Lower leg skin (tissue), 4 donors: Measurements from ENCODE around the gene SMPD1. TPM values are rescaled to one million over a fixed set of nuclear protein-coding genes. Genes with fewer than 3 reads are reported as not detected.
"Not testable (repeated sequence)": the region's sequence is repeated elsewhere in the genome, so short reads cannot be mapped to it uniquely, and the experiment has no call there.

Source experiments
- DNase-seq, 2 donors: peaks; one replicate each; pipeline ENCODE4 v3.0.0-alpha.2; 2019; ENCODE audit warnings: low spot score in 2 of 2
- H3K4me3 ChIP-seq: fragments of 200-600 bp; sonication (generic); 2 replicates; pipeline ENCODE4 v1.5.1; 2017; ENCODE audit warnings: mild to moderate bottlenecking, low read depth; ENCODE audit not compliant: poor library complexity, severe bottlenecking
- POLR2A ChIP-seq, 2 donors: fragments of 450-650 bp; IDR thresholded peaks; one replicate each; pipeline ENCODE4 v1.6.1; 2016 to 2017; ENCODE audit warnings: antibody characterized with exemption in 2 of 2, mild to moderate bottlenecking in 1 of 2, moderate library complexity in 1 of 2
- WGBS, 2 donors: methylation state at CpG; one replicate each; pipeline ENCODE4 v1.1.5; 2018; 5-methylcytosine and 5-hydroxymethylcytosine counted together
- intact Hi-C: fragments of 100-400 bp; cut with DNase I; formaldehyde crosslinking; loops from one replicate; pipeline ENCODE4 v1.15.0; 2023; ENCODE audit warnings: low total_unique reads
- total RNA-seq, 4 donors: library from RNA; depleted of rRNA; stranded (reverse); fragments of >200 nt; gene quantifications; one replicate each; pipeline ENCODE4 v1.1.0, GENCODE V29; 2016
- TF ChIP-seq, protein P1 (sequence below), 3 donors: fragments of 450-650 bp; IDR thresholded peaks; one replicate each; pipeline ENCODE4 v1.5.1; 2016; ENCODE audit warnings: antibody characterized with exemption in 3 of 3, mild to moderate bottlenecking in 3 of 3, moderate library complexity in 2 of 3

The SMPD1 gene
- total RNA-seq, 4 donors from 2014 or later: 49.2 to 91.6 (median 63.6) TPM

DNA sequence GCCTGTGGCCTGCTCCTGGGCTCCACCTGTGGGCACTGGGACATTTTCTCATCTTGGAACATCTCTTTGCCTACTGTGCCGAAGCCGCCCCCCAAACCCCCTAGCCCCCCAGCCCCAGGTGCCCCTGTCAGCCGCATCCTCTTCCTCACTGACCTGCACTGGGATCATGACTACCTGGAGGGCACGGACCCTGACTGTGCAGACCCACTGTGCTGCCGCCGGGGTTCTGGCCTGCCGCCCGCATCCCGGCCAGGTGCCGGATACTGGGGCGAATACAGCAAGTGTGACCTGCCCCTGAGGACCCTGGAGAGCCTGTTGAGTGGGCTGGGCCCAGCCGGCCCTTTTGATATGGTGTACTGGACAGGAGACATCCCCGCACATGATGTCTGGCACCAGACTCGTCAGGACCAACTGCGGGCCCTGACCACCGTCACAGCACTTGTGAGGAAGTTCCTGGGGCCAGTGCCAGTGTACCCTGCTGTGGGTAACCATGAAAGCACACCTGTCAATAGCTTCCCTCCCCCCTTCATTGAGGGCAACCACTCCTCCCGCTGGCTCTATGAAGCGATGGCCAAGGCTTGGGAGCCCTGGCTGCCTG, 1.4 kb downstream of the SMPD1 start:
- TF ChIP-seq POLR2A (IDR thresholded peaks at IDR 0.05): no peak
- TF ChIP-seq, protein P1, sequence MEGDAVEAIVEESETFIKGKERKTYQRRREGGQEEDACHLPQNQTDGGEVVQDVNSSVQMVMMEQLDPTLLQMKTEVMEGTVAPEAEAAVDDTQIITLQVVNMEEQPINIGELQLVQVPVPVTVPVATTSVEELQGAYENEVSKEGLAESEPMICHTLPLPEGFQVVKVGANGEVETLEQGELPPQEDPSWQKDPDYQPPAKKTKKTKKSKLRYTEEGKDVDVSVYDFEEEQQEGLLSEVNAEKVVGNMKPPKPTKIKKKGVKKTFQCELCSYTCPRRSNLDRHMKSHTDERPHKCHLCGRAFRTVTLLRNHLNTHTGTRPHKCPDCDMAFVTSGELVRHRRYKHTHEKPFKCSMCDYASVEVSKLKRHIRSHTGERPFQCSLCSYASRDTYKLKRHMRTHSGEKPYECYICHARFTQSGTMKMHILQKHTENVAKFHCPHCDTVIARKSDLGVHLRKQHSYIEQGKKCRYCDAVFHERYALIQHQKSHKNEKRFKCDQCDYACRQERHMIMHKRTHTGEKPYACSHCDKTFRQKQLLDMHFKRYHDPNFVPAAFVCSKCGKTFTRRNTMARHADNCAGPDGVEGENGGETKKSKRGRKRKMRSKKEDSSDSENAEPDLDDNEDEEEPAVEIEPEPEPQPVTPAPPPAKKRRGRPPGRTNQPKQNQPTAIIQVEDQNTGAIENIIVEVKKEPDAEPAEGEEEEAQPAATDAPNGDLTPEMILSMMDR (IDR thresholded peaks at IDR 0.05): no peak
- no peak for DNase-seq
- 96 to 99% methylated on average over 12 to 18 of the region's 18 CpGs for WGBS, 2 donors
- intact Hi-C loops: no loop called here
- H3K4me3 ChIP-seq: no peak overlapping the region

DNA sequence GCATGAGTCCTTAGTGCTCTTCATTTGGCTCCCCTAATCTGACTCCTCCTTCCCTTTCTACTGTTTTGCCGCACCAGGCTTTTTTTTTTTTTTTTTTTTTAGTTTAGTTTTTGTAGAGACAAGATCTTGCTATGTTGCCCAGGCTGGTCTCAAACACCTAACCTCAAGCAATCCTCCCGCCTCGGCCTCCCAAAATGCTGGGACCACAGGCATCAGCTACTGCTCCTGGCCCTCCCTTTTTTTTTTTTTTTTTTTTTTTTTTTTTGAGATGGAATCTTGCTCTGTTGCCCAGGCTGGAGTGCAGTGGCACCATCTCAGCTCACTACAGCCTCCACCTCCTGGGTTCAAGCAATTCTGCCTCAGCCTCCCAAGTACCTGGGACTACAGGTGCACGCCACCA, 2.0 kb downstream of the SMPD1 start:
- H3K4me3 ChIP-seq, intact Hi-C loops, DNase-seq: not testable (repeated sequence)
- 93% methylated on average over 4 of the region's 4 CpGs for WGBS, 2 donors

DNA sequence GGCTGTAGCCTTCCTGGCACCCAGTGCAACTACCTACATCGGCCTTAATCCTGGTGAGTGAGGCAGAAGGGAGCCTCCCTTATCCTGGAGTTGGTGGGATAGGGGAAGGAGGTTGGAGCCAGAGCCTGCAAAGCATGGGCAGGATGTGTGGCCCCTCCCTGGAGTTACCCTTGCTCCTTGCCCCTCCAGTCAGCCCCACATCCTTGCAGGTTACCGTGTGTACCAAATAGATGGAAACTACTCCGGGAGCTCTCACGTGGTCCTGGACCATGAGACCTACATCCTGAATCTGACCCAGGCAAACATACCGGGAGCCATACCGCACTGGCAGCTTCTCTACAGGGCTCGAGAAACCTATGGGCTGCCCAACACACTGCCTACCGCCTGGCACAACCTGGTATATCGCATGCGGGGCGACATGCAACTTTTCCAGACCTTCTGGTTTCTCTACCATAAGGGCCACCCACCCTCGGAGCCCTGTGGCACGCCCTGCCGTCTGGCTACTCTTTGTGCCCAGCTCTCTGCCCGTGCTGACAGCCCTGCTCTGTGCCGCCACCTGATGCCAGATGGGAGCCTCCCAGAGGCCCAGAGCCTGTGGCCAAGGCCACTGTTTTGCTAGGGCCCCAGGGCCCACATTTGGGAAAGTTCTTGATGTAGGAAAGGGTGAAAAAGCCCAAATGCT, 3.9 kb downstream of the SMPD1 start:
- H3K4me3 ChIP-seq: no peak overlapping the region
- intact Hi-C loops: no loop called here
- TF ChIP-seq, protein P1 (IDR thresholded peaks at IDR 0.05): no peak
- TF ChIP-seq POLR2A (IDR thresholded peaks at IDR 0.05): no peak
- 78 to 79% methylated on average over 13 to 16 of the region's 16 CpGs for WGBS, 2 donors
- DNase-seq: no peak

DNA sequence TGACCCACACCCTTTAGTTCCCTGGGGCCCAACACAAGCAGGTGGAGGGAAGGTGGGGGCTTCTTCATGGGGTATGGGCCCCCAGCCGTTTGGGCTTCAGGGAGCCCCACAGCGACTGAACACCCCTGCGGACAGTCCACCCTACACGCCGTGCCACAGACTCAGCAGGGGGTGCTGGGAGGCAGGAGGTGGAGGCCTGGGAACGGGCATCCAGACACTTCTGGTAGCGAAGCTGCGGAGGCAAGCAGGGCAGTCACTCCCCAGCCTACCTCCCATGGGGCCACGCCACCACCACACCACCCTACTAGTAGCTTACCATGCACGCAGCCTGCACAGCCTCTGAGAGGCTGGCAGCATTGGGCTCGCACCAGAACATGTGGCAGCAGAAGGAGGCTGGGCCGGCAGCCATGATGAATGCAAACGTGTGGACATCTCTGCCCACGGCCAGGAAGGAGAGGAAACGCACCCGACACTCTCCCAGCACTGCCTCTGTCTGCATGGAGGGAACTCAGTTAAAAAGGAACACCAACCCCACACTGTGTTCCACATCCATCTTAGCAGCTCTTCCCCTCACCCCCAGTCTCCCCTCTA, 5.3 kb downstream of the SMPD1 start:
- WGBS, 2 donors: 86 to 87% methylated on average over 9 to 14 of the region's 16 CpGs
- intact Hi-C loops: no loop called here
- no peak overlapping the region for H3K4me3 ChIP-seq
- TF ChIP-seq POLR2A (IDR thresholded peaks at IDR 0.05): no peak
- TF ChIP-seq, protein P1 (IDR thresholded peaks at IDR 0.05): no peak
- DNase-seq: no peak

DNA sequence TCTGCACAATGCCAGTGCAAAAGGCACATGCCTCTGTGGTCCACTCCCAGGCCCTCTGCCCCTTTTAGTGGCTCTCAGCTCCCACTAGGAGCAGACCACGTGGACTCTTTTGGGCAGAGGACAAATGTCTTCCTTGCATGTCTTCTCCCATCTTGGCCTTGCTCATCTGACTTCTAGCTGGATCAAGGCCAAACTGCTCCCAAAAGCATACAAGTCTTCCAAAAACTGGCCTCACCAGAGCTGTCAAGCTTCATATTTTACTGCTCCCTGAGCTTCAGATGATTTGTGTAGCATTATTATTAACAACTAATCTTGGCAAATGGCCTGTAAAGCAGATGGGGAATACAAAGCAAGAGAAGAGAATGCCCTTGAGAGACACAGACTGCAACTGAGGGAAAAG, 6.9 kb downstream of the SMPD1 start:
- intact Hi-C loops: no loop called here
- TF ChIP-seq POLR2A (IDR thresholded peaks at IDR 0.05): no peak
- TF ChIP-seq, protein P1 (IDR thresholded peaks at IDR 0.05): no peak
- WGBS, 2 donors: 24 to 43% methylated on average over 1 of the region's 1 CpG
- no peak overlapping the region for H3K4me3 ChIP-seq
- DNase-seq: no peak

DNA sequence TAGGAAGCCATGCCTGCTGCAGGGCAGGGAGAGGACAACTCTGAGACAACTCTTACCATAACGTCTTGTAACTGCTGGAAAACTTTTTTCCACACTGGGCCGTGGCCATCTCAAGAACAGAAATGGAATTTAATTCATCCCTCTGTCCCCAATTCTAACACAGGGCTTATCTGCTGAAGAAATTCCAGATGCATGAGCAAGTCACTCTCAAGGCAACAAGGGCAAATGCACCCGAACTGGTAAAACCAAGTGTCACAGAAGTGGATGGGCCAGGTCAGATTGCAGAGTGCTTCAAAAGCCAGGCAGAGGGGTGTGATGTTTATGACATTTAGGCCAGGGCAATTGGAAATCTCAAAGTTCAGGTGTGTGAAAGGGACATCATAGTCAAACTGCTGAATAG, 7.4 kb downstream of the SMPD1 start:
- no peak overlapping the region for H3K4me3 ChIP-seq
- intact Hi-C loops: no loop called here
- 50 to 69% methylated on average over 3 of the region's 3 CpGs for WGBS, 2 donors
- no peak for DNase-seq
- no peak for TF ChIP-seq POLR2A (IDR thresholded peaks at IDR 0.05)
- TF ChIP-seq, protein P1 (IDR thresholded peaks at IDR 0.05): no peak
